Measurements from ENCODE around the gene TMC5. TPM values are rescaled to one million over a fixed set of nuclear protein-coding genes. Genes with fewer than 3 reads are reported as not detected.

TMC5 gene
- total and polyA plus RNA-seq, 4 donors = 0.50 to 1.2 (median 0.83) TPM

- H3K4me3 ChIP-seq (ENCODE audit: low read depth in 1 of 3, low read length in 3 of 3) = no peak overlapping the region
- H3K9me3 ChIP-seq (ENCODE audit: control insufficient read depth in 4 of 4, low read length in 3 of 4) = no peaks in the 10 kb centered on the region
- DNase-seq (ENCODE audit: low spot score) = no peak
- TF ChIP-seq HNF4A (conservative IDR thresholded peaks at IDR 0.05) (no peak), CTCF (IDR thresholded peaks at IDR 0.05; ENCODE audit: low read depth, low read length, missing input control) (no peak)
- H3K27me3 ChIP-seq (ENCODE audit: control insufficient read depth in 4 of 4, insufficient read depth in 4 of 4, low read length in 3 of 4) = peaks cover 0 to 5% (median 0%) of the 10 kb centered on the region in 4 donors
- no peaks in the 10 kb centered on the region for H3K36me3 ChIP-seq (ENCODE audit: control insufficient read depth in 4 of 4, insufficient read depth in 3 of 4, low read depth in 1 of 4, low read length in 3 of 4)
- H3K4me1 ChIP-seq (ENCODE audit: control insufficient read depth in 4 of 4, insufficient read depth in 4 of 4, low read length in 3 of 4) = no peaks in the 10 kb centered on the region
- no peak overlapping the region for H3K27ac ChIP-seq (ENCODE audit: low read depth in 1 of 2, low read length in 2 of 2)
- no peak overlapping the region for H3K9ac ChIP-seq (ENCODE audit: low read depth in 1 of 2, low read length in 2 of 2)
- WGBS = 86% methylated on average over 2 of the region's 2 CpGs
These were observed 42.7 kb downstream of the TMC5 start for GRCh38 chr16:19460397-19460796.

- Histone ChIP-seq H3K9ac (ENCODE audit: low read depth in 1 of 2, low read length in 2 of 2) (no peak overlapping the region), H3K4me3 (ENCODE audit: low read depth in 1 of 3, low read length in 3 of 3) (no peak overlapping the region), H3K27me3 (ENCODE audit: control insufficient read depth in 4 of 4, insufficient read depth in 4 of 4, low read length in 3 of 4) (peaks cover 0 to 3% (median 0%) of the 10 kb centered on the region in 4 donors), H3K36me3 (ENCODE audit: control insufficient read depth in 4 of 4, insufficient read depth in 3 of 4, low read depth in 1 of 4, low read length in 3 of 4) (no peaks in the 10 kb centered on the region), H3K27ac (ENCODE audit: low read depth in 1 of 2, low read length in 2 of 2) (no peak overlapping the region), H3K9me3 (ENCODE audit: control insufficient read depth in 4 of 4, low read length in 3 of 4) (no peaks in the 10 kb centered on the region), H3K4me1 (ENCODE audit: control insufficient read depth in 4 of 4, insufficient read depth in 4 of 4, low read length in 3 of 4) (no peaks in the 10 kb centered on the region)
- 84% methylated on average over 12 of the region's 12 CpGs for WGBS
- TF ChIP-seq HNF4A (conservative IDR thresholded peaks at IDR 0.05) = no peak
- no peak for DNase-seq (ENCODE audit: low spot score)
These were observed 46.0 kb downstream of the TMC5 start for GRCh38 chr16:19463468-19464315.

GRCh38 chr16:19468300-19468699 is 50.6 kb downstream of the TMC5 start:
- no peak for DNase-seq (ENCODE audit: low spot score)
- no peaks in the 10 kb centered on the region for H3K9me3 ChIP-seq (ENCODE audit: control insufficient read depth in 4 of 4, low read length in 3 of 4)
- WGBS = 86% methylated on average over 3 of the region's 3 CpGs
- H3K36me3 ChIP-seq (ENCODE audit: control insufficient read depth in 4 of 4, insufficient read depth in 3 of 4, low read depth in 1 of 4, low read length in 3 of 4) = no peaks in the 10 kb centered on the region
- no peak for TF ChIP-seq RXRA (IDR thresholded peaks at IDR 0.05)
- no peak for TF ChIP-seq CTCF (IDR thresholded peaks at IDR 0.05; ENCODE audit: low read depth, low read length, missing input control)
- TF ChIP-seq SP1 (IDR thresholded peaks at IDR 0.05) = no peak
- TF ChIP-seq MAX (IDR thresholded peaks at IDR 0.05) = no peak
- no peak for TF ChIP-seq FOXA1 (IDR thresholded peaks at IDR 0.05)
- no peaks in the 10 kb centered on the region for H3K4me1 ChIP-seq (ENCODE audit: control insufficient read depth in 4 of 4, insufficient read depth in 4 of 4, low read length in 3 of 4)
- no peak overlapping the region for H3K27ac ChIP-seq (ENCODE audit: low read depth in 1 of 2, low read length in 2 of 2)
- no peaks in the 10 kb centered on the region for H3K27me3 ChIP-seq (ENCODE audit: control insufficient read depth in 4 of 4, insufficient read depth in 4 of 4, low read length in 3 of 4)
- H3K9ac ChIP-seq (ENCODE audit: low read depth in 1 of 2, low read length in 2 of 2) = no peak overlapping the region
- no peak overlapping the region for H3K4me3 ChIP-seq (ENCODE audit: low read depth in 1 of 3, low read length in 3 of 3)

GRCh38 chr16:19472482-19472881 is 54.8 kb downstream of the TMC5 start:
- Histone ChIP-seq H3K4me3 (ENCODE audit: low read depth in 1 of 3, low read length in 3 of 3) (no peak overlapping the region), H3K4me1 (ENCODE audit: control insufficient read depth in 4 of 4, insufficient read depth in 4 of 4, low read length in 3 of 4) (no peaks in the 10 kb centered on the region), H3K9ac (ENCODE audit: low read depth in 1 of 2, low read length in 2 of 2) (no peak overlapping the region), H3K36me3 (ENCODE audit: control insufficient read depth in 4 of 4, insufficient read depth in 3 of 4, low read depth in 1 of 4, low read length in 3 of 4) (no peaks in the 10 kb centered on the region), H3K27me3 (ENCODE audit: control insufficient read depth in 4 of 4, insufficient read depth in 4 of 4, low read length in 3 of 4) (no peaks in the 10 kb centered on the region), H3K9me3 (ENCODE audit: control insufficient read depth in 4 of 4, low read length in 3 of 4) (no peaks in the 10 kb centered on the region), H3K27ac (ENCODE audit: low read depth in 1 of 2, low read length in 2 of 2) (no peak overlapping the region)
- no peak for DNase-seq (ENCODE audit: low spot score)
- no peak for TF ChIP-seq GABPA (IDR thresholded peaks at IDR 0.05 in 1 of 2, conservative IDR thresholded peaks at IDR 0.05 in 1 of 2)
- 86% methylated on average over 6 of the region's 6 CpGs for WGBS

Data from liver (tissue), 9 donors.